Muscle of arm (tissue), 12 donors: Measurements from ENCODE around the gene GORASP2. TPM values are rescaled to one million over a fixed set of nuclear protein-coding genes. Genes with fewer than 3 reads are reported as not detected.
"Not testable (repeated sequence)": the region's sequence is repeated elsewhere in the genome, so short reads cannot be mapped to it uniquely, and the experiment has no call there.

Source experiments
- DNase-seq: peaks from one replicate; pipeline ENCODE4 v3.0.0-alpha.2; 2013
- polyA plus RNA-seq, 12 donors: library from polyadenylated mRNA; unstranded; fragments of 120-200 nt; gene quantifications; one replicate each; pipeline ENCODE4 v1.2.1, GENCODE V29; 2013; ENCODE audit not compliant: insufficient read length in 12 of 12

The GORASP2 gene
- polyA plus RNA-seq, 12 donors, result 66.6 to 104 (median 75.3) TPM; not detected in 1

DNA sequence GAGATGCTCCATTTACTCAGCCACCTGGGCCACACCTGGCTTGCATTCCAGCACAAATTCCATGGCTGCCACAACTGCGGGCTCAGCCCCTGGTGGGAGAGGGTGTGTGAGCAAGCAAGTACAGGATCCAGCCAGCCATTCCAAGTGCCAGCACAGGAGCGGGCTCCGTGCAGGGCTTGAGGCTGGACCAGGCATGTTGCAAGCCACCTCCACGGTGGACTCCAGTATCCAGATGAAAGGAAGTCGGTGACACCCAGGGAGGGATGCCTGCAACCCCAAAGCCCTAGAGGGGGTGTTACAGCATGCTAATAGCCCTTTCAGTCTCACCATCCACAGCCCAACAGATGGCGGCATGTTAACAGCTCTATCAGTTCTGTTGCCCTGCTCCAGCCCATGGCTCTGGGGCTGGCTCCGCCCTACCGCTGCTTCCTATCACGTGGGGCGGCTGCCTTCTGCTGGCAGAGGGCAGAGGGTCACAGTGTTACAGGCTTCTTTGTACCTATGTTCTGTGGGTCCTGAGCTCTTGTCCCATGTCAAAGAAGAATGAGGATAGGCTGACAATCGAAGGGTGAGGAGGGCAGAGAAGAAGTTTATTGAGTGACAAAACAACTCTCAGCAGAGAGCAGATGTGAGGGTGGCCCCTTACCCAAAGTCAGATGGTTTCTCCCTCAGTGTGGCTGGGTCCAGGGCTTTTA, 11.7 kb upstream of the GORASP2 start:
- DNase-seq, result no peak

DNA sequence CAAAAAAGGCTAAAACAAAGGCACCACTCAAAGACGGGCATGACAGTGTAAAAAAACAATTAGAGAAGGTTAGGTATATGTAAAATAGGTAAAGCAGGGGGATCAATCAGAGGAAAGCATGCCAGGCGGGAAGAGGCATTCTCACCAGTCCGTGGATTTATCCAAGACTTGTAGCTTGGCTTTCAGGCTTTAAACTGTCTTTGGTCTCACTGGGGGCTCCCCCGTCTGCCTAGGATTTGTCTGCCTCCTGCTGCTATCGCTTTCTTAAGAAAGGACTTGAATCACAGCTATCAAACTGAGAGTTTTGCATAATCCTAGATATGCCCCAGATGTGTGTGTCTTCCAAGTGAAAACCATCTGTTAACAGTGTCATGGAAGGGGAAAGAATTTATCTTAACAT, 11.1 kb upstream of the GORASP2 start:
- DNase-seq, result no peak

DNA sequence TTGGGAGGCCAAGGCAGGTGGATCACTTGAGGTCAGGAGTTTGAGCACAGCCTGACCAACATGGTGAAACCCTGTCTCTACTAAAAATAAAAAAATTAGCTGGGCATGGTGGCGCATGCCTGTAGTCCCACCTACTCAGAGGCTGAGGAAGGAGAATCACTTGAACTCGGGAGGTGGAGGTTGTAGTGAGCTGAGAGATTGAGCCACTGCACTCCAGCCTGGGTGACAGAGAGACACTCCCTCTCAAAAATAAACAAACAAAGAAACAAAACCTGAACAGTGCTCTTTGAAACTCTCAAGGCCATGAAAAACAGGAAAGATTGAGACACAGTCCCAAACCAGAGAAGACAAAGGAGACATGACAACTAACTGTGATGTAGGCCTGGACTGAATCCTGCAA, 7.2 kb upstream of the GORASP2 start:
- DNase-seq, result not testable (repeated sequence)

DNA sequence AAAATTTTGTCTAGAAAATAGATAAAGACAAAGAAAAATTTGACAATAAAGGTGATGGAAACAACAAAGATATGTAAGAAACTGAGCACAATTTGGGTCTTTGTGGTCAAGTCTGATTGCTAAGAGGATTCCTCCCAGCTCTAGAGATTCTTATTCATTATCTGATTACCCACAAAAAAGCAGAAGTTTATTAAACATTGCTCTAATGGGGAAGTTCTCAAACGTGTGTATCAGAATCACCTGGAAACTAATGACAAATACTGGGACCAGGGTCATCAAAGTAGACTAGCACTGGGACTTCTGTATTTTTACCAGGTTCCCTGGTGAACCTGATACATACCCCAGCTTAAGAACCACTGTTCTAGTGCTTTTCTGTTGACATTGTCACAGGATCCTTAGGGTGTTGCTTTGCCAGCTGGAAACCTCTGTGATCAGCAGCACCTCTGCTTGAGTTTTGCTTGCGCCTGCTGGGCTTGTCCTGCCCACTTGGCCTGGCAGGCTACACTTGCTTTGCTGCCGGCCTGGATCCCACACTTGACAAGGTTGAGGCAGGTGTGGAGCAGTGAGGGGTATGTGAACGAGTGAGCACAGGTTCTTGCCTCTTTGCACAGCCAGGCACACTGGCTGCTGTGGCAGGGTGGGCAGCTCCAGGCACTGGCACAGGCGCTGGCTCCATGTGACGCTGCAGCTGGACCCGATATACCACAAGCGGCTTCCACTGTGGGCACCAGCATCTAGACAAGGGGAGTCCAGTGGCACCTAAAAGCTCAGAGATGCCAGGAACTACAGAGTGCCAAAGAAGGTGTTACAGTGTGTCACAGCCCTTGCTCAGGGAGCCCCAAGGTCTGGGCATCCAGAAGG, 6.2 kb upstream of the GORASP2 start:
- no peak for DNase-seq

DNA sequence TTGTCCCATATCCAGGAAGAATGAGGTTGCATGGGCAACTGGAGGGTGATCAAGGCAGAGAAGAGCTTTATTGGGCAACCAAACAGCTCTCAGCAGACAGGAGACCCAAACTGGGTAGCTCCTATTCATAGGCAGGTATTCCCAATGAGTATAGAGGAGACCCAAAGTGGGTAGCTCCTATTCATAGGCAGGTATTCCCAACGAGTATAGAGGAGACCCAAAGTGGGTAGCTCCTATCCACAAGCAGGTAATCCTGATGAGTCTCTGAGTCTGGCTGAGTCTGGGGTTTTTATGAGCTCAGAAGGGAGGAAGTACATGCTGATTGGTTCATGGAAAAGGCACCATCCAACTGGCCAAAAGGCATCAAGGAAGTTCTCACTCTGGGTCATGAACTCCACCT, 5.3 kb upstream of the GORASP2 start:
- DNase-seq, result no peak

DNA sequence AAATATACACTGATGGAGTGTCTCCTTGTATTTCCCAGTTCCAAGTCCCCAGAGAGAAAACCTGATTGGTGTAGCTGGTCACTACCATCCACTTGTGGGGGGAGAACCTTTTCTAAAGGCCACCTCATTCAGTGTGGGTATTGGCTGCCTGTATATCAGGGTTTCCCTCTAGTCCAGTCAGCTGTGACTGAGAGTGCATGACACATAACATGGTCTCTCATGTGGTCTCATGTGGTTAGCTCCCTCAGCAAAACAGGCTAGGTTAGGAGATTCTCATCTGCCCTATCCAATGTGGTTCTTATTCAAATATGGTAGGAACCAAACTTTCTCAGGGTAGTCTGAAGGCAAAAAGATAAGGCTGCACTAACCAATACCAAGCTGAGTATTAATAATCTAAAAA, 4.1 kb upstream of the GORASP2 start:
- no peak for DNase-seq

DNA sequence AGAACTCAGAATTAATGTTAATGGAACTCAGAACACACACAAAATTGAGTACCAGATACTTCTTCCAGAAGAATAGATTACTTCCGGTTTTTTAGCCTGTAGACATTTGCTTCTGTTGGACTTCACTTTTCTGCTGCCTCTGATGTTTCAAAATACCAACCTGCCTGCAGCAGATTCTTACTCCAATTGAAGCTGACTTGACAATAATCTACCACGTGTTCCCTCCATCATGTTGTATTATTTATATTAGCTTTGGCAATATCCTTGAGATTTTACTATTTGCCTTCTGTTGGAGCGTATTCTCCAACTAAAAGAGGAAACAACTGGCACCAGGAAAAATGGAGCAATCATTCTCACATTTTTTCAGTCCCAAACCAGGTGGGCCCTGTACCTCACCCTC, 3.1 kb upstream of the GORASP2 start:
- DNase-seq, result no peak

DNA sequence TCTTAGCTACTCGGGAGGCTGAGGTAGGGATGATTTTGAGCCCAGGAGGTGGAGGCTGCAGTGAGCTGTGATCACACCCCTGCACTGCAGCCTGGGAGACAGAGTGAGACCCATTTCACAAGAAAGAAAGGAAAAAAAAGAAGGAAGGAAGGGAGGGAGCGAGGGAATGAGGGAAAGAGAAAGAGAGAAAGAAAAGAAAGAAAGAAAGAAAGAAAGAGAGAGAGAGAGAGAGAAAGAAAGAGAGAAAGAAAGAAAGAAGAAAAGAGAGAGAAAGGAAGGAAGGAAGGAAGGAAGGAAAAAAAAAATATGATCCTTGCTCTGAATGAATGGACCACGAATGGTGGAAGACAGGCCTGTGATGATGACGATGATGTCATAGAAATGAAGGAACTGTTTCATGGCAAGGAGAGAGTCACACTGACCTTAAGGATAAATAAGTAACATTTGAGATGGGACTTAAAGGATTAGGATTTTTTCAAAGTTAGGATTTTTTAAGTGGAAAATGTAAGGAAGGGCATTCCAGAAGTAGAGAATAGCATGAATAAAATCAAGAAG, 2.2 kb upstream of the GORASP2 start:
- no peak for DNase-seq

DNA sequence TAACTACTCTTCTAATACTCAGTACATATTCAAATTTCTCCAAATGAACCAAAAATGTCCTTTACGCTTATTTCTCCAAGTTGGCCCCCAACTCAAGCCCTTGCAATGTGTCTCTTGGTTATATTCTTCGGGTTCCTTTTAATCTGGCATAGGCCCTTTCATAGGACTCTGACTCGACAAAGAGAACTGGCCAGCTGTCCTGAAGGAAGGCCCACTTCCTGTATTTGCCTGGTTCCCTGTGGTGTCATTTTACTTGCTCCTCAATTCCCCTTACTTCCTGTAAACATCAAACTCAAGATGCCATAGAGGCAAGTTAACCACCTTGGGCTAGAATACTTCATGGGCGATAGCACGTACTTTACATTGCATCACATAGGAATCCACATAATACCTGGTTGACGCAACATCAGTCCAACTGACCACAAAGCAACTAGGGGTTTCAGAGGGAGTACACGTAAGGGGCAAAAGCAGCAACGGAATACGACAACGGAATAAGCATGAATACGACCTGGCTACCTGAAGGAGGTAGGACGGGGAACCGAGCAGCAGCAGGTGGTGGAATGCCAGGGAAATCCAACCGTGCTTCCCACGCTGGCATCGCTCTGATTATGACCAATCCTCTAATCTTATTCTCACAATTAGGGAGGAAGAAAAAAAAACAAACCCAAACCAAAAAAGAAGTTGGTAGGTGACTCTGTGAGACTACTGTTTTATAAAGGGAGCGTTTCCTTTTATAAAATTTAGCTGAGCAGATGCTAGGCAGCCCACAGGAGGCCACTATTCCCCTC, 823 bp upstream of the GORASP2 start:
- peak; percentile 5 for DNase-seq

DNA sequence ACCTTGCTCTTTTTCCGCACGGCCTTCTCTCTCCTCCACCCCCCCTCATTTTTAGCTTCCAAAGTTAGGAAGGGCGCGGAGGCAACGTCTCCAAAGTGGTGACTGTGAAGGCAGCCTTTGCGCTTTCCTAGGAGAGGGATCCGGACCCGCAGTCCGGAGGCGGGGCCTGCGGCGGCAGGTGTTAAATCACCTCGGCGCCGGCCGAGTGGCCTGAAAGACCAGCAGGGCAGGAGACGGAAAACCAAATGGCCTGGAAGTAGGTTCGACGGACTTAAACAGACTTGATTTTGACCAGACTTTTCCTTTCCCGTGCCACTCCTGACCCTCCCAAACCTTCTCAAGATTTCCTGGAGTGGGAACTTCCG, 615 bp downstream of the GORASP2 start:
- DNase-seq, result peak; percentile 46

DNA sequence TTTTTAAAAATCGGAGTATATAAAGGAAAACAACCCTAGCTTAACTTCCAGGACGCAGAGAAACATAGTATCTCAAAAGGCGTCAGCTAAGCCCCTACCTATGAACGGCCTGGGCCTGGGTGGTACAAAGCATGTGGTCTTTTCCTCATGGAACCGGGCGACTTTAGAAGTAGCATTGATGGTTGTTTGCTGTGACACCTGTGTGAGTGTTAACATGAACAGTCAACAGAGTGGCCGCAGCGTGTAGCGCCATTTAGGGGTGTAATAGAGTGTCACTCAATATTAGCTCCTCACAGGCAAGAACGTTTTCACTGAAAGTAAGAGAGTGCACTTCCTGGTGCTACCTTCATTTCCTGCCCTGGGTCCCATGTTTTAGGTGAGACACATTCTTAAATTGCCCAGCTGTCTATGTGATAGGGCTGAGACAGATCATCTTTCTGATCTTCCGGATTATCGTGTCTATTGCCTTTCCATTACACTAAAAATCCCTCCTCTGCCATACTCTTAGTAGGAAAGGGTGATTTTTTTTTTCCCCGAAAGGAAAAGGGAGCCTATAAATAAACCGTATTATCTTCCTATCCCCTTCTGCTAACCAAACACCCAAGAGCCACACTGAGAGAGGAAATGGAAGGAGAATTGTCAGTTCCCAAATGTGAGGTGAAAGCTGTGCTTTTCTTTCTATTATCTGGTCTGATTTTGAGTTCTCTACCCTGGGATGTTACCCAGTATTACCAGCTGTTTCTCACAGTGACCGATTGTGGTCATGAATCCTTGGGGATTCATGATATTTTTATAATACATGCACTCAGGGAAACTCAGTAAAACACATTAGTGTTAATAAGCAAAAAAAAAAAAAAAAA, 1.3 kb downstream of the GORASP2 start:
- peak; percentile 7 for DNase-seq

DNA sequence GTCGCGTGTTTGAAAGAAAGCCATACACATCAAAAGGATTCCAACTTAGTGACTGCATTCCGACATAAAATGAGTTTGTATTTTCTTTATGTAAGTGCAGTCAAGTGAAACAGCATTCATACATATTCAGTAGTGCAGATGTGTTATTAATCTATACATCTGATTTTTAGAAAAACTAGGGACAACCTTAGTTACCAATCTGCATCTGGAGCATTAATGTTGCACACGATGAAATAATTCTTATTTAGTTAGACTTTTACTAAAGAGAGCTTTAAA, 1.9 kb downstream of the GORASP2 start:
- DNase-seq, result no peak

DNA sequence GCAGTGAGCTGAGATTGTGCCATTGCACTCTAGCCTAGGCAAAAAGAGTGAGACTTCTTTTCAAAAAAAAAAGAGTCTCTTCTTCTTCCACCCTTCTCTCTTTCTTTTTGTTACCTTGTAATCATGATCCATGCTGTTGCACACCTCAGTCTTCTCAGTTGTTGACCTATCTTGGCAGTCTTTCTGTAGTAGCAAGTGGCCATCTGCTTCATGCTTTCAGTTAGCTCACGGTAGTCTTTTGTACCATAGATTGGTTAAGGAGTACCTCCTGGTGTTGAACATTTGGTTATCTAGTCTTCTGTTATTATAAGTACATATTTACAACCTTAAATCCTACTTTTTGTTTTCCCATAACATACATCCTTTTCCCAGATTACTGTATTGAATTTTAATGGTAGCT, 3.1 kb downstream of the GORASP2 start:
- no peak for DNase-seq

DNA sequence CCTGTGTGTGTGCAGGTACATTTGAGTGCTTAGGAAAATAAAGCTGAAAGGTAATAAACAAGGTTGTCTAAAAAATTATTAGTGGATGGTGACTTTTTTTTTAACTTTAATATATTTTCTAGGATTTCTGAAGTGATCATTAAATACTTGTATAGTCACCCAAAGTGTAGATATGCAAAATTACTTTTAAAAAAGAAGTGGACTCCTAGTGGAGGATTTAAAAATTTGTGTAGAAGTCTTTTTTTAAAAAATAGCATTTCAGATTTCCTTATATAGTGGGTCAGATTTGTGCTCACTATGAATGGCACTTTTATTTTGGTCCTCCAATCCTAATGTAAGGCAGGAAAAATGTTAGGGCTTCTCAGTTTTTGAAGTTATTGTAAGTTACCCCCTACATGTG, 3.9 kb downstream of the GORASP2 start:
- no peak for DNase-seq

DNA sequence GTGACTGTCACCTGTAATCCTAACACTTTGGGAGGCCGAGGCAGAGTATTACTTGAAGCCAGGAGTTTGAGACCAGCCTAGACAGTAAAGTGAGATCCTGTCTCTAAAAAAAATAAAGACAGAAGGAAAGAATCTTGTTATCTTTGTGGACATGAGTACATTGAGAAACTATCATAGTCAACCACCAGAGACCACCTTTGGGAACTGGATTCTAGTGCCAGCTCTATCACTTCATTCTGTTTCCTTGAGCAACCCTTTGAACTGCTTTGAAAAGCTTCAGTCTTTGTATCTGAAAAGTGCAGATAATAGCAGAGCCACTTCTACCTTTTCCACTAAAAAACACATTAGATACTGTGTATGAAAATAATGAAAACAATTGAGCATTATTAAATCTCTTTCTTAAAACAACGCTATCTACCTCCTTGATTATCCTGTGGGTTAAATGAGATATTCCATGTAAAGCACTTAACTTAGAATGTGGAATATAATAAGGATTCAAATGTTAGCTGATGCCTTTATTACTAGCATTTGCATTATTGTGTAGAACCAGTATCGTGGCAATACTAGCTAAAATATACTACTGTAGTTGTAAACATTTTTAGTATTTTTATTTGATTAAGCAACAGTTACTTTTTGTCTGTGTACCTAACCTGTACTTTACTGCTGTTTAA, 8.8 kb downstream of the GORASP2 start:
- no peak for DNase-seq

DNA sequence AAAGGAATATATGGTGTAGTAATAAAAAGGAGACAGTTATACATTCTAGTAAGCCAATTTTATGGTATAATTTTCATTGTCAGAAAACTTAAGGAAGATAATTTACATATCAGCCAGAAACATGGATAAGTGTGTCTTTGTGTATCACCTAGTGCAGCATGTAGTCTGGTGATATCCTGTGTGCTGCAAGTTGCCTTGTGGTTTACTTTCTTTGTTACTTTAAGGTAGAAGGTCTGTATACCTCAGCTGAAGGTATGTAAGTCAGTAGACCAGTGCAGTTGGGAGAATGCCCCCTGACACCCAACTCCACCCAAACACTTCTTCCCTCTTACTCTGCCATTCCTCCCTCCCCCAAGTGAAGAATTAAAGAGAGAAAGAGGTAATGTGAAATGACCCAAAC, 11.0 kb downstream of the GORASP2 start:
- DNase-seq, result no peak

DNA sequence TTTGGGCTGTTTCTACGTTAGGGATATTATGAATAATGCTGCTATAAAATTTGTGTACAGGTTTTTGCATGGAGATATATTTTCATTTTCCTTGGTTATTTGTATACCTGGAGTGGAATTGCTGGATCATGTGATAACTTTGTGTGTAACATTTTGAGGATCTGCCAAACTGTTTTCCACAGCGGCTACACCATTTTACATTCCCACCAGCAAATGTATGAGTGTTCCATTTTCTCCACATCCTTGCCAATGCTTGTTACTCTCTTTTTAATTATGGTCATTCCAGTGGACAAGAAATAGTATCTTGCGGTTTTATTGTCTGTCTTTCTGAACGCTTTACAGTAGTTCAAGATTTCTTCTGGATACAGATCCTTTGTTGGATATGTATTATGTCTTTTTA, 13.6 kb downstream of the GORASP2 start:
- no peak for DNase-seq

DNA sequence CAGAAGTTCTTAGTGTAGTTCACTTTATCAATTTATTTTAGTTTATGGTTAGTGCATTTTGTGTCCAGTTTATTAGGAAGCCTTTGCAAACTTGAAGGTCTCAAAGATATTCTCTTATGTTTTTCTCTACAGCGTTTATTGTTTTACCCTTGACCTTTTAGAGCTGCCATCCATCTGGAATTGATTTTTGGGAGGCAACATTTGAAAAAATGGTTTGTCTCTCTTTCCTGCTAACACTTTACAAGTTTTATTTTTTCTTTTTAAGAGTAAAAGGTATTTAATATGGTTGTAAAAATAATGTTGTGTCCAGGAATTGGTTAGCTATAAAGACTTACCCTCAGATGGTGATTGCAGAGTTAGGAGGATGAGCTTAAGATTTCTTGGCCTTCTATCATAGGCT, 14.0 kb downstream of the GORASP2 start:
- DNase-seq, result no peak

DNA sequence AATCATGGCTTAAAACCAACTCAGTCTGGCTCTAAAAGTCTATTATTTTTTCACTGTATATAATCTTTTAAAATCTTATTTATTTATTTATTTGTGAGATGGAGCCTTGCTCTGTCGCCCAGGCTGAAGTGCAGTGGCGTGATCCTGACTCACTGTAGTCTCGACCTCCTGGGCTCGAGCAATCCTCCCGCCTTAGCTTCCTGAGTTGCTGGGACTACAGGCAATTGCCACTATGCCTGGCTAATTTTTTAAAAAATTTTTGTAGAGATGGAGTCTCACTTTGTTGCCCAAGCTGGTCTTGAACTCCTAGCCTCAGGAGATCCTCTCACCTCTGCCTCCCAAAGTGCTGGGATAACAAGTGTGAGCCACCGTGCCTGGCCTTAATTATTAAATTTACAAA, 14.5 kb downstream of the GORASP2 start:
- DNase-seq, result no peak

DNA sequence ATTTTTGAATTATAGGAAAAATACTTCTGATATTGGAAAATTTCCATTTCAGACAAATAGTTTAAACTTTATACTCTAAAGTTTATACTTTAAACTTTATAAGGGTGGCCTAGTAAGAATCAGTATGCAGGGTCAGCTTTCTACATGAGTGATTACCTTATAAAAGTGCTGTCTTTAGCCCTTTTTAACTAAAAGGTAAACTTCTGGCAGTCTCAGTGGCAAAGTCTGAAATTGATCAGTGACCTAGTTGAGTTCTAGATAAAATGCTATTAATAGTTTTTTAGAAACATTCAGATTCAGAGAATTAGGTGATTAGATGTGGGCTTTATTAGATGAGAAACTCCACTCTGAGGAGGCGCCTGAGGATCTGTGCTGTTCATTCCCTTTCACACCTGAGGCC, 15.5 kb downstream of the GORASP2 start:
- DNase-seq, result no peak

DNA sequence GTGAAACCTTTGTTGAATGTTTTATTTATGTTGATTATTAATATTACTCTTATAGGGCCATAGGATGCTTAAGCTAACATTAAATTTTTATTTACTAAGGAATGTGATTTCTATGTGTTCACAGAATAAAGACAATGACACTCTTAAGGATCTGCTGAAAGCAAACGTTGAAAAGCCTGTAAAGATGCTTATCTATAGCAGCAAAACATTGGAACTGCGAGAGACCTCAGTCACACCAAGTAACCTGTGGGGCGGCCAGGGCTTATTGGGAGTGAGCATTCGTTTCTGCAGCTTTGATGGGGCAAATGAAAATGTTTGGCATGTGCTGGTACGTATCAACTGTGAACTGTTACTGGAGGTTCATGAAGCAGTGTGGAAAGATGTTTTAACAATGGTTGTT, 20.4 kb downstream of the GORASP2 start:
- DNase-seq, result no peak
